ENCODE data around the gene ACTN1.
"Not testable (repeated sequence)": the region's sequence is repeated elsewhere in the genome, so short reads cannot be mapped to it uniquely, and the experiment has no call there.

The ACTN1 gene

GRCh38 chr14:68986926-68987652 lies 8.0 kb upstream of the ACTN1 start:
- DNase-seq (ENCODE audit: low read depth in 1 of 2, low spot score in 1 of 2) = no peak

DNA sequence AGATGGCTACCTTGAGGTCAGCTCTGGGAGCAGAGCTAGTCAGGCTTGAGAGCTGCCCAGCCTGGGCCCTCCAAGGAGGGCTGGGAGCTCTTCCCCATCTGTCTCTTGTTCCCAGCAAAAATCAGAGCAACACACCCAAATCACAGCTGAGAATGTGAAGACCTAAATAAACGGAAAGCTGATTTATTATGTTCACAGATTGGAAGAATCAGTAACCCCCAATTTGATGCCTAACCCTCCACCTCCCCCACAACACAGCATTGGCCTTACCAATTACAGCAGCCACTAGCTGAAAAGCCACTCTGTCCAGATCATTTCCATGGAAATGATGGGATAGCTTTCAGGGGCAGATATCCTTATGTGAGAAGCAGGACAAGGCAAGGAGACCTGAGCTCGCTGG lies 7.1 kb upstream of the ACTN1 start:
- DNase-seq (ENCODE audit: low read depth in 1 of 2, low spot score in 1 of 2) = no peak

DNA sequence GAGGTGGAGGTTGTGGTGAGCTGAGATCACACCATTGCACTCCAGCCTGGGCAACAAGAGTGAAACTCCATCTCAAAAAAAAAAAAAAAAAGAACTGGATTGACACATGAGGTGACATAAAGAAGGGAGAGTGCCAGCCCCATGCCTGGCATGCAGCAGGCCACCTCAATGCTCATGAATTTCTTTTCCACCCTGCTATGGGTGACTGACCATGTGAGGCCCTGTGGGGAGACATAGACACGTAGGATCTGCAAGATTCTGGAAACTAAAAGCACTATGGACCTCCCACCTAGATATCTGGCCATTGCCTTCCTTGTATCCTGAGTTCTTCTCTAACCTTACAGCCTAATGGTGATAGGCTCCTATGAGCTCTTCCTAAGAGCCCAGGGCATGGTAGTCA lies 5.6 kb upstream of the ACTN1 start:
- DNase-seq (ENCODE audit: low read depth in 1 of 2, low spot score in 1 of 2) = no peak

GRCh38 chr14:68983191-68983590 lies 4.1 kb upstream of the ACTN1 start:
- DNase-seq (ENCODE audit: low read depth in 1 of 2, low spot score in 1 of 2) = no peak

- DNase-seq (ENCODE audit: low read depth in 1 of 2, low spot score in 1 of 2) = no peak
Measured at GRCh38 chr14:68982581-68982980, 3.5 kb upstream of the ACTN1 start.

DNA sequence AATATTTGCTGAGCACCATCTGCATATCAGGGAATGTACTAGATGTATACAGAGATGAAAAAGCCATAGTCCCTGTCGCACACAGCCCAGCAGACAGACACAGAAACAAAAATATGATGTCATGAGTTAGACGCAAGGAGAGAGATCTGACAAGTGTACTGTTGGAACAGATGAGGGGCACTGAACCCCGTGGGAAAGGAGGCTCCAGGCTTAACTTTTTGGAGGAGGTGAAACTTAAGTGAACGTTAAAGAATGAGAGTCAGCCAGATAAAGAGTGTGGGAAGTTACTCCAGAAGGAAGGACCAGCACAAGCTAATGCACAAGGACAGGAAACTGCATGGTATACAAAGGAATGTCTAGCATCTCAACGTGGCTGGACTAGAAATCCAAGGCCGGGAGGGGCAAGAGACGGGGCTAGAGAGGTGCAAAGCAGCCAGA lies 2.5 kb upstream of the ACTN1 start:
- DNase-seq (ENCODE audit: low read depth in 1 of 2, low spot score in 1 of 2) = no peak

DNA sequence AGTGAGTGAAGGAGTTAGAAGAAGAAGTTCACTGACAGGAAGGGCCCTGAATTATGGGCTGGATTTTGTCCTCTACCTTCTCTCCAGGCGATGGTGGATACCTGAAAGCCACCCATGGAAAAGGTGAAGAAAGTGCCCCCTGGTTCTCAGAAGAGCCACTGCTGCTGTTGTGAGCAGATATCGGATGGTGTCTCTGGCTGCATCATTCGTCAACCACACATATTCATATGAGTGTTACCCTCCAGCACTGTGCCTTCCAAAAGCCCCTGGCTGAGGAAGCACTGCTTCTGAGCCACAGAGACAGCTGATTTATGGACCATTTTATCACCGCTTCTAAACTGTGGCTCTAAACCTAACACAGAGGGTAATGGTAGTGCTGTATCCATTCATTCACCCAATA lies 2.0 kb upstream of the ACTN1 start:
- DNase-seq (ENCODE audit: low read depth in 1 of 2, low spot score in 1 of 2) = no peak

DNA sequence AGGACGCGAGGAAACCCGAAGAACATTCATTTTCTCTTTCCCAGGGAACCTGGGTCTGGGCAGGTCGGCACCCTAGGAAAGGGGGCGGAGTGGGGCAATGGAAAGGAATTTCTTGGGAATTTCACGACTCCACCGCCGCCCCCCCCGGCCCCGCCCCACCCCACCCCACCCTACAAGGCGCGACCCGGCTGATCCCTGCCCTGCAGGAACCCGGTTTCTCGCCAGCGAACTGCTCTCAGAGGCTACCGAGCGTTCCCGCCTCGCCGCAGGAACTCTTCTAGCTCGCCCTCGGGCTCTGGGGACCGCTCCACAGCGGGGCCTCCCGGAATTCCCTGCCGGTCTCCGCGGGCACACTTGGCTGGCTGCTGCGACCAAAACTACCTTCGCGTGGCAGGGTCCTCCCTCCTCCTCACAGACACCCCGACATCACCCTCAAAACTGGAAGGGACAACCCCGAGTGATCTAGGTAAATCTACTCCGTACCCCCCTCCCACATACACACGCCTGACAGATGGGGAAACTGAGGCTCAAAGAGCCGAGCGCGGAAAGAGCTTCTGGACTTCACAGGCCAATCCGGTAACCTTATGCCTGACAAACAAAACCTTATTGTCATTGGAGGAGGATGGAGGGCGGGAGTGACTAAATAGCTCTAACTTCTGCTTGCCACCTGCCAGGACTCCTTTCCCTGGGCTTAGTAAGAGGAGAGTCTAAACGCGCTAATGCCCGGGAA lies 785 bp upstream of the ACTN1 start:
- no peak for DNase-seq (ENCODE audit: low read depth in 1 of 2, low spot score in 1 of 2)

GRCh38 chr14:68978172-68978911 lies 760 bp downstream of the ACTN1 start:
- no peak for DNase-seq (ENCODE audit: low read depth in 1 of 2, low spot score in 1 of 2)

- DNase-seq (ENCODE audit: low read depth in 1 of 2, low spot score in 1 of 2) = no peak
Measured at GRCh38 chr14:68977718-68978171, 1.4 kb downstream of the ACTN1 start.

- DNase-seq (ENCODE audit: low read depth in 1 of 2, low spot score in 1 of 2) = no peak
Measured at GRCh38 chr14:68977180-68977717, 1.9 kb downstream of the ACTN1 start.

- no peak for DNase-seq (ENCODE audit: low read depth in 1 of 2, low spot score in 1 of 2)
Measured at GRCh38 chr14:68976160-68977067, 2.7 kb downstream of the ACTN1 start.

DNA sequence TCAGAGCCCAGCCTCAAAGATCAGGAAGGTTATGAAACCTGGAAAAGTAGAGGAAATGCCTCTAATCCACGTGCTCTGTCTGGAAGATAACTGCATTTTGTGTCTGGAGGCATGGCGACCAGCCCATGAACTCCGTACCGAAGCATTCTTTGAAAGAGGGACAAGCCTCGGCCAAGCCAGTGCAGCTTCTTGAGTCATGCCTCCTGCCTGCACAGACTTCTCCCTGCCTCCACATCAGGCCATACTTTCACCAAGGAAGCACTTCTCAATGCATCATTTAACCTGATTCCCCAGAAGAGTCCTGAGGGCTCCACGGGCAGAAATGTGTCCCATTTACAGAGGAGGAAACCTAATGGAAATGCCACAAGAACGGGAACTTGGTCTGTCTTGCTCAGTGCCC lies 3.4 kb downstream of the ACTN1 start:
- DNase-seq (ENCODE audit: low read depth in 1 of 2, low spot score in 1 of 2) = no peak

DNA sequence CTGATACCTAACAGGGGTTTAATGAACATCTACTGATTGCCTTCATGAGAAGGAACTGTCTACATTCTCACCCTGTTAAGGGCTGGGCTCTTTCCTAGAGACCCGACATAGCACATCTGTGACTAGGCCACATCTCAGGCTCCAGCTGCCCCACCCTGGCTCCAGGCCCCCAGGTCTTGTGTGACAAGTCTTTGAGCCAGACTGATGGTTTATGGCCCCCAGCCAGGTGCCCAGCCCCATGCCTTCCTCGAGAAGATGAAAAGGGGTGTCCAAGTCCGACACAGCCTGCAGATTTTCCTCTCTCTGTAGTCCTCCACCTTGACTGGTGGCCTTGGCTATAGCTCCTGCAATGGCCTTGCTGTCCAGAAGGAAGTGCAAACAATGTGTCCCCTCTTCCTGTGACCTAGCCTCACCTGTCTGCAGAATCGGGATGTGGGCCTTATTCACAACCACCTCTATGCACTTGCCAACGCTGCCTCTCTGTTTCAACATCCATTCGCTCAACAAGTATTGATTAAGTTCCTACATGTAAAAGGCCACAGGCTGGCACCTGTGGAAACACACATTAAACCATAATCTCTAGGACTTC lies 4.2 kb downstream of the ACTN1 start:
- DNase-seq (ENCODE audit: low read depth in 1 of 2, low spot score in 1 of 2) = no peak

DNA sequence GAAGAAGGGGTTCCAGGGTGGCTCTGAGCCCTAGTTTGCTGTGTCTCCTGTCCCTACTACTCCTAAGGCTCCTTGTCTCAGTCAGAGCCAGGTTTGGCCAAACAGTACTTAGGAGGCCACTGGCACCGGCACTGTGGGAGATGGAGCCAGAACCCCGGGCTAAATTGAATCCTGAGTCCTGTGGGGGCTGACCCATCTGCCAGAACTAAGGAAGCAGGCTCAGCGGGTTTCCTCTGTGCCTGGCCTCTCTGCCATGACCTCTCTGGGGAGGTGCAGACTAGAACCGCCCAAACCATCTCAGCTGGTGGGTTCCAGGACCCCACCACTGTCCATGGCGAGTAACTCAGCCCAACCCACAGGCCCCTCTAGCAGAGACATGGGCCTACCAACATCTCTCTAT lies 5.5 kb downstream of the ACTN1 start:
- no peak for DNase-seq (ENCODE audit: low read depth in 1 of 2, low spot score in 1 of 2)

DNA sequence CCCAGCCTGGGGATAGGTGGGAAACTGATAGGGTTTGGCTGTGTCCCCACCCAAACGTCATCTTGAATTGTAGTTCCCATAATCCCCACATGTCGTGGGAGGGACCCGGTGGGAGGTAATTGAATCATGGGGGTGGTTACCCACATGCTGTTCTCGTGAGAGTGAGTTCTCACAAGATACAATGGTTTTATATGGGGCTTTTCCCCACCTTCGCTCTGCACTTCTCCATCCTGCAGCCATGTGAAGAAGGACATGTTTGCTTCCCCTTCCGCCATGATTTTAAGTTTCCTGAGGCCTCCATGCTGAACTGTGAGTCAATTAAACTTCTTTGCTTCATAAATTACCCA lies 5.9 kb downstream of the ACTN1 start:
- DNase-seq (ENCODE audit: low read depth in 1 of 2, low spot score in 1 of 2) = not testable (repeated sequence)

GRCh38 chr14:68972507-68973218 lies 6.4 kb downstream of the ACTN1 start:
- no peak for DNase-seq (ENCODE audit: low read depth in 1 of 2, low spot score in 1 of 2)

- DNase-seq (ENCODE audit: low read depth in 1 of 2, low spot score in 1 of 2) = no peak
Measured at GRCh38 chr14:68971411-68972035, 7.6 kb downstream of the ACTN1 start.

DNA sequence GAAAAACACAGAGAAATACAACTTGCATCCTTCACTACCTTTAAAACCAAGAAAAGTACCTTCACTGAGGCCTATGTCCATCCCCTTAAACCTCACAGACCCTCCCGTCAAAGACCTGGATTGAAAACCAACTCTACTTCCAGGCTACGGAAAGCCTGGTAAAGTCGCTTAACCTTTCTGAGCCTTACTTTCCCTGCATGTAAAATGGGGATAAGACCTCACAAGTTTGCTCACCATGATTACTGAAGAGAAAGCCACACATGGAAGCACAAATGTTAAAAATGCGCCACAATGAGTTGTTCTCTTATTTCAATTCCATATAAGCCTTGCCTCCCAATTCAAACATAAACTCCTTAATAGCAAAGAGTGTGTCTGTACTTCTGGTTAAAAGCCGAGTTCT lies 8.4 kb downstream of the ACTN1 start:
- no peak for DNase-seq (ENCODE audit: low read depth in 1 of 2, low spot score in 1 of 2)

Data from activated CD4-positive, alpha-beta T cell treated with anti-CD3 and anti-CD28 coated beads, Interleukin-2, amount 50 U/mL, for 24 hours (primary cell).